Esophagus squamous epithelium (tissue), 5 donors: Measurements from ENCODE around the gene POLR2M. TPM values are rescaled to one million over a fixed set of nuclear protein-coding genes. Genes with fewer than 3 reads are reported as not detected.

Experiments used
- DNase-seq: peaks from one replicate; lab custom pipeline; 2025; lab: John Stamatoyannopoulos, UW
- H3K27ac ChIP-seq, 4 donors: fragments of 200-600 bp; sonication (generic); one replicate each; pipeline ENCODE4 v1.5.1; 2016 to 2019; ENCODE audit warnings: mild to moderate bottlenecking in 1 of 4
- H3K27me3 ChIP-seq, 4 donors: fragments of 200-600 bp; sonication (generic); 1 replicate in 3 of 4; 2 replicates in 1 of 4; pipeline versions ENCODE4 v1.5.1 to v1.6.0; 2017 to 2021; ENCODE audit warnings: antibody characterized with exemption in 1 of 4
- H3K36me3 ChIP-seq, 3 donors: fragments of 200-600 bp; sonication (generic); one replicate each; pipeline ENCODE4 v1.5.1; 2016 to 2019
- H3K4me1 ChIP-seq, 3 donors: fragments of 200-600 bp; sonication (generic); one replicate each; pipeline ENCODE4 v1.5.1; 2017 to 2019
- H3K4me3 ChIP-seq, 4 donors: fragments of 200-600 bp; sonication (generic); 1 replicate in 3 of 4; 2 replicates in 1 of 4; pipeline ENCODE4 v1.5.1; 2016 to 2019; ENCODE audit warnings: mild to moderate bottlenecking in 2 of 4, moderate library complexity in 1 of 4
- H3K9me3 ChIP-seq, 3 donors: fragments of 200-600 bp; sonication (generic); one replicate each; pipeline ENCODE4 v1.5.1; 2016 to 2019
- CTCF ChIP-seq, 6 experiments: fragments of 450-650 bp in 4 of 6; fragments of 200-600 bp in 2 of 6; sonication (generic) in 2 of 6; IDR thresholded peaks; one replicate each; pipeline ENCODE4 v1.5.1; 2016 to 2019; ENCODE audit warnings: antibody characterized with exemption in 6 of 6, mild to moderate bottlenecking in 4 of 6, moderate library complexity in 4 of 6
- POLR2A ChIP-seq, 4 donors: fragments of 450-650 bp; IDR thresholded peaks; one replicate each; pipeline ENCODE4 v1.6.1; 2017; ENCODE audit warnings: antibody characterized with exemption in 4 of 4, mild to moderate bottlenecking in 4 of 4, moderate library complexity in 3 of 4
- WGBS, 2 donors: methylation state at CpG; one replicate each; pipeline ENCODE4 v1.1.5; 2018; 5-methylcytosine and 5-hydroxymethylcytosine counted together
- intact Hi-C: fragments of 100-400 bp; cut with DNase I; formaldehyde crosslinking; loops from one replicate; pipeline ENCODE4 v1.15.0; 2022
- total RNA-seq, 4 donors: library from RNA; depleted of rRNA; stranded (reverse); fragments of >200 nt; gene quantifications; one replicate each; pipeline ENCODE4 v1.1.0, GENCODE V29; 2016
- donor health status: DM: yes; HTN: yes; CAD: no.

POLR2M gene
- total RNA-seq, 4 donors from 2014 or later, result 14.5 to 839 (median 71.7) TPM

- intact Hi-C loops, result loop anchor here (10.0 kb wide), 1 partner anchor 202 kb away; no protein-coding TSS in a partner anchor
- Histone ChIP-seq H3K4me3 (no peak overlapping the region), H3K27ac (no peak overlapping the region), H3K4me1 (peaks cover 0 to 9% (median 0%) of the 10 kb centered on the region in 3 donors), H3K9me3 (no peaks in the 10 kb centered on the region), H3K36me3 (no peaks in the 10 kb centered on the region), H3K27me3 (no peaks in the 10 kb centered on the region)
- TF ChIP-seq POLR2A (IDR thresholded peaks at IDR 0.05) (no peak), CTCF (IDR thresholded peaks at IDR 0.05) (no peak)
- WGBS, 2 donors, result 83 to 100% methylated on average over 2 of the region's 2 CpGs
- no peak for DNase-seq
These were observed 43.3 kb upstream of the POLR2M start for GRCh38 chr15:57663262-57663661.

GRCh38 chr15:57665194-57665593, 41.3 kb upstream of the POLR2M start:
- Histone ChIP-seq H3K36me3 (no peaks in the 10 kb centered on the region), H3K9me3 (no peaks in the 10 kb centered on the region), H3K27ac (no peak overlapping the region), H3K4me3 (no peak overlapping the region), H3K4me1 (peaks cover 0 to 9% (median 0%) of the 10 kb centered on the region in 3 donors), H3K27me3 (no peaks in the 10 kb centered on the region)
- TF ChIP-seq CTCF (IDR thresholded peaks at IDR 0.05) (no peak), POLR2A (IDR thresholded peaks at IDR 0.05) (no peak)
- no peak for DNase-seq
- 43 to 70% methylated on average over 1 to 2 of the region's 2 CpGs for WGBS, 2 donors
- intact Hi-C loops, result loop anchor here (10.0 kb wide), 1 partner anchor 200 kb away; no protein-coding TSS in a partner anchor

- DNase-seq, result no peak
These were observed 40.6 kb upstream of the POLR2M start for GRCh38 chr15:57665939-57666338.

GRCh38 chr15:57667171-57667849, 39.2 kb upstream of the POLR2M start:
- no peak for DNase-seq
- Histone ChIP-seq H3K27me3 (no peaks in the 10 kb centered on the region), H3K27ac (no peak overlapping the region), H3K9me3 (no peaks in the 10 kb centered on the region), H3K4me1 (peaks cover 0 to 5% (median 0%) of the 10 kb centered on the region in 3 donors), H3K4me3 (no peak overlapping the region), H3K36me3 (no peaks in the 10 kb centered on the region)
- TF ChIP-seq CTCF (IDR thresholded peaks at IDR 0.05) (peak in 2 of 6 experiments; percentile 16 to 34), POLR2A (IDR thresholded peaks at IDR 0.05) (no peak)
- intact Hi-C loops, result loop anchor here (10.0 kb wide), 1 partner anchor 197 kb away; no protein-coding TSS in a partner anchor
- 46 to 49% methylated on average over 8 to 10 of the region's 10 CpGs for WGBS, 2 donors

More at GRCh38 chr15:57665939-57666338, 40.6 kb upstream of the POLR2M start:
- no peak overlapping the region for H3K27ac ChIP-seq
- no peaks in the 10 kb centered on the region for H3K36me3 ChIP-seq
- no peaks in the 10 kb centered on the region for H3K27me3 ChIP-seq
- H3K4me3 ChIP-seq, result no peak overlapping the region
- TF ChIP-seq POLR2A (IDR thresholded peaks at IDR 0.05) (no peak), CTCF (IDR thresholded peaks at IDR 0.05) (no peak)
- no peaks in the 10 kb centered on the region for H3K9me3 ChIP-seq
- peaks cover 0 to 9% (median 0%) of the 10 kb centered on the region in 3 donors for H3K4me1 ChIP-seq
- intact Hi-C loops, result loop anchor here (10.0 kb wide), 1 partner anchor 199 kb away; no protein-coding TSS in a partner anchor
- WGBS, 2 donors, result 49 to 59% methylated on average over 4 of the region's 4 CpGs

- Histone ChIP-seq H3K4me3 (no peak overlapping the region), H3K27ac (no peak overlapping the region), H3K4me1 (peaks cover 0 to 4% (median 0%) of the 10 kb centered on the region in 3 donors), H3K9me3 (no peaks in the 10 kb centered on the region), H3K27me3 (no peaks in the 10 kb centered on the region), H3K36me3 (no peaks in the 10 kb centered on the region)
- DNase-seq, result no peak
- intact Hi-C loops, result loop anchor here (10.0 kb wide), 1 partner anchor 197 kb away; no protein-coding TSS in a partner anchor
- TF ChIP-seq CTCF (IDR thresholded peaks at IDR 0.05) (no peak), POLR2A (IDR thresholded peaks at IDR 0.05) (no peak)
- 77 to 81% methylated on average over 4 of the region's 4 CpGs for WGBS, 2 donors
These were observed 38.5 kb upstream of the POLR2M start for GRCh38 chr15:57668016-57668415.
